GM12878 (cell line): ENCODE measurements around the gene ATXN1. TPM values are rescaled to one million over a fixed set of nuclear protein-coding genes. Genes with fewer than 3 reads are reported as not detected.
A peak's percentile ranks its signal among the peaks of the same experiment; 100 is the strongest.

Source experiments
- ATAC-seq: fragments of 200-7000 bp; cut with Tn5 transposase; 3 replicates; pipeline ENCODE4 v1.9.1; 2020; ENCODE audit warnings: mild to moderate bottlenecking, moderate library complexity
- BruUV-seq: library from RNA; stranded (reverse); fragments of 400-500 nt; replicated peaks from 2 replicates; lab custom pipeline; 2021; lab: Mats Ljungman, UMichigan
- CTCF ChIA-PET: fragments of 300-600 bp; sonication (Branson Sonifier 250); formaldehyde crosslinking; extraction: SDS; loops from one replicate; lab custom pipeline; 2021; ENCODE audit warnings: inconsistent platforms; lab: Yijun Ruan, JAX
- POLR2A ChIA-PET: fragments of 350-600 bp; formaldehyde crosslinking; extraction: SDS; loops from one replicate; lab custom pipeline; 2021; ENCODE audit warnings: inconsistent platforms; lab: Charles Lee
- RAD21 ChIA-PET: fragments of 300-600 bp; sonication (Branson Sonifier 250); formaldehyde crosslinking; loops from one replicate; lab custom pipeline; 2023; ENCODE audit warnings: antibody characterized with exemption; ENCODE audit not compliant: unreplicated experiment; lab: Charles Lee
- SMC1A ChIA-PET: fragments of 300-600 bp; sonication (Branson Sonifier 250); formaldehyde crosslinking; loops from one replicate; lab custom pipeline; 2023; ENCODE audit not compliant: unreplicated experiment, uncharacterized antibody; lab: Charles Lee
- DNase-seq: peaks from one replicate; pipeline ENCODE4 v3.0.0-alpha.2; 2011; ENCODE audit warnings: low read depth, low spot score
- FAIRE-seq: peaks from 3 replicates; lab custom pipeline; 2011; peaks lifted over from hg19 to GRCh38; lab: Jason Lieb, UNC
- H2AFZ ChIP-seq: 2 replicates; pipeline ENCODE4 v1.6.0; 2011; ENCODE audit warnings: low read depth, low read length, control low read depth; ENCODE audit not compliant: control insufficient read depth
- H3K27ac ChIP-seq: 2 replicates; pipeline ENCODE4 v1.5.1; 2011; ENCODE audit warnings: control low read depth; ENCODE audit not compliant: control insufficient read depth, insufficient read depth
- H3K27me3 ChIP-seq, 2 experiments: replicated peaks in 1 of 2; 2 replicates each; pipeline versions ENCODE4 v1.6.0 to v1.6.1; 2011; ENCODE audit warnings: low read length in 1 of 2; ENCODE audit not compliant: control insufficient read depth in 2 of 2, insufficient read depth in 2 of 2
- H3K36me3 ChIP-seq, 2 experiments: 2 replicates each; pipeline ENCODE4 v1.5.1; 2011; ENCODE audit warnings: low read length in 1 of 2; ENCODE audit not compliant: control insufficient read depth in 2 of 2, insufficient read depth in 2 of 2
- H3K4me1 ChIP-seq: 2 replicates; pipeline ENCODE4 v1.6.1; 2011; ENCODE audit warnings: mild to moderate bottlenecking, low read length, moderate library complexity, mixed read lengths; ENCODE audit not compliant: control insufficient read depth, insufficient read depth
- H3K4me2 ChIP-seq: 2 replicates; pipeline ENCODE4 v1.6.0; 2011; ENCODE audit warnings: control low read depth; ENCODE audit not compliant: control insufficient read depth, insufficient read depth
- H3K4me3 ChIP-seq: fragments of 200-600 bp; sonication (generic); 2 replicates; pipeline ENCODE4 v1.5.1; 2016
- H3K79me2 ChIP-seq: 2 replicates; pipeline ENCODE4 v1.6.0; 2011; ENCODE audit warnings: low read length; ENCODE audit not compliant: control insufficient read depth, insufficient read depth
- H3K9ac ChIP-seq: 2 replicates; pipeline ENCODE4 v1.8.0; 2011; ENCODE audit warnings: low read length, control low read depth, mixed read lengths; ENCODE audit not compliant: control insufficient read depth, insufficient read depth
- H3K9me3 ChIP-seq: replicated peaks from 3 replicates; pipeline ENCODE4 v1.5.1; 2011; ENCODE audit warnings: mild to moderate bottlenecking, low read length; ENCODE audit not compliant: control insufficient read depth, insufficient read depth
- H4K20me1 ChIP-seq: 2 replicates; pipeline ENCODE4 v1.6.0; 2011; ENCODE audit not compliant: control insufficient read depth, insufficient read depth
- BRCA1 ChIP-seq: IDR thresholded peaks from 2 replicates; pipeline ENCODE4 v1.6.1; 2011; ENCODE audit warnings: low read depth, low read length, improper control_type of control experiment
- CBX5 ChIP-seq: sonication (generic); IDR thresholded peaks from 2 replicates; pipeline ENCODE4 v1.6.1; 2016; ENCODE audit warnings: low read depth, moderate library complexity, mild to moderate bottlenecking, inconsistent platforms
- EED ChIP-seq: sonication (generic); IDR thresholded peaks from 2 replicates; pipeline ENCODE4 v1.6.1; 2016; ENCODE audit warnings: antibody characterized with exemption, low read depth
- IKZF1 ChIP-seq: fragments of 450-650 bp; conservative IDR thresholded peaks from 2 replicates; pipeline ENCODE4 v1.6.1; 2017; ENCODE audit warnings: antibody characterized with exemption, mild to moderate bottlenecking
- MEF2A ChIP-seq: IDR thresholded peaks from 2 replicates; pipeline ENCODE4 v1.6.1; 2011; ENCODE audit warnings: low read depth, mild to moderate bottlenecking, low read length, moderate library complexity; ENCODE audit not compliant: insufficient read depth
- RUNX3 ChIP-seq: IDR thresholded peaks from 2 replicates; pipeline ENCODE4 v1.6.1; 2012; ENCODE audit warnings: low read length, inconsistent platforms
- SMC3 ChIP-seq: IDR thresholded peaks from 2 replicates; pipeline ENCODE4 v1.6.1; 2011; ENCODE audit warnings: low read length, improper control_type of control experiment, borderline replicate concordance
- WGBS: methylation state at CpG from one replicate; pipeline ENCODE4 v1.1.6; 2016; ENCODE audit warnings: low lambda C conversion rate; ENCODE audit not compliant: insufficient replicate concordance, insufficient coverage; ENCODE audit errors: missing lambda C conversion rate; 5-methylcytosine and 5-hydroxymethylcytosine counted together
- in situ Hi-C: fragments of 300-500 bp; cut with MboI; formaldehyde crosslinking; loops from 9 replicates; pipeline ENCODE4 v1.14.3; 2018; ENCODE audit warnings: mixed read lengths
- intact Hi-C: fragments of 100-400 bp; cut with micrococcal nuclease; formaldehyde crosslinking; loops from one replicate; pipeline ENCODE4 v1.14.2; 2022; ENCODE audit not compliant: unreplicated experiment
- polyA plus RNA-seq, 11 experiments: library from polyadenylated mRNA; depleted of rRNA in 4 of 11; unstranded in 6 of 11; stranded (reverse) in 5 of 11; fragments of >200 nt; fragmentation: Nextera tagmentation in 4 of 11; fragmentation: Illumina TruSeq in 1 of 11; extraction: Ambion mirVana in 4 of 11; extraction: Trizol in 1 of 11; gene quantifications; 1 replicate in 1 of 11; 2 replicates in 10 of 11; pipeline versions ENCODE4 v1.2.1 to v1.2.3, GENCODE V29; 2011 to 2016; ENCODE audit warnings: inconsistent platforms in 2 of 11, missing spikeins in 2 of 11, low read depth in 1 of 11
- total RNA-seq, 4 experiments: library from RNA; depleted of rRNA in 3 of 4; stranded (reverse); fragments of >200 nt in 3 of 4; fragmentation: Illumina TruSeq in 1 of 4; extraction: Trizol in 1 of 4; gene quantifications; 2 replicates each; pipeline versions ENCODE4 v1.2.1 to v1.2.3, GENCODE V29; 2013 to 2021

ATXN1 gene
- total and polyA plus RNA-seq, 10 of the 15 experiments (the other 5 are each of a cell fraction or from before 2014, with no cell fraction given) = 12.2 to 51.2 (median 20.5) TPM

GRCh38 chr6:16700916-16701234 is 60.4 kb downstream of the ATXN1 start:
- ChIA-PET SMC1A (interaction anchor here (0.7 to 3.1 kb wide), 13 partner anchors 9 to 287 kb away, joined by 3 to 19 read pairs (median 3); no protein-coding TSS in a partner anchor), CTCF (interaction anchor here (0.8 to 4.0 kb wide), 4 partner anchors 12 to 368 kb away, joined by 3 to 15 read pairs (median 4); no protein-coding TSS in a partner anchor), RAD21 (interaction anchor here (1.0 to 1.8 kb wide), 7 partner anchors 10 to 187 kb away, joined by 3 to 6 read pairs (median 5); no protein-coding TSS in a partner anchor), POLR2A (interaction anchor here (0.6 to 2.3 kb wide), 8 partner anchors 8 to 57 kb away, joined by 3 to 10 read pairs (median 3); no protein-coding TSS in a partner anchor)
- Histone ChIP-seq H3K9me3 (no peaks in the 10 kb centered on the region; the same call in 2 of the 3 replicates), H2AFZ (no peak overlapping the region), H3K9ac (peak overlapping the region; percentile 56; the same call in 1 of the 2 replicates), H3K4me1 (peaks cover 10% of the 10 kb centered on the region), H3K4me3 (no peak overlapping the region), H3K27ac (no peak overlapping the region), H3K79me2 (no peaks in the 10 kb centered on the region; the same call in none of the 2 replicates), H3K27me3 (no peaks in the 10 kb centered on the region), H3K4me2 (peak overlapping the region; percentile 52; the same call in 1 of the 2 replicates), H4K20me1 (no peaks in the 10 kb centered on the region), H3K36me3 (no peaks in the 10 kb centered on the region)
- BruUV-seq = no TSS peak
- DNase-seq (no peak), ATAC-seq (peak; percentile 5; the same call in 1 of the 3 replicates), FAIRE-seq (no peak)
- in situ Hi-C loops = no loop called here
- TF ChIP-seq CBX5 (no peak), IKZF1 (0 out of 2 replicates have a peak, but pooled peaks have one; percentile 24)
- 22% methylated on average over 5 of the region's 5 CpGs for WGBS
- intact Hi-C loops = no loop called here

DNA sequence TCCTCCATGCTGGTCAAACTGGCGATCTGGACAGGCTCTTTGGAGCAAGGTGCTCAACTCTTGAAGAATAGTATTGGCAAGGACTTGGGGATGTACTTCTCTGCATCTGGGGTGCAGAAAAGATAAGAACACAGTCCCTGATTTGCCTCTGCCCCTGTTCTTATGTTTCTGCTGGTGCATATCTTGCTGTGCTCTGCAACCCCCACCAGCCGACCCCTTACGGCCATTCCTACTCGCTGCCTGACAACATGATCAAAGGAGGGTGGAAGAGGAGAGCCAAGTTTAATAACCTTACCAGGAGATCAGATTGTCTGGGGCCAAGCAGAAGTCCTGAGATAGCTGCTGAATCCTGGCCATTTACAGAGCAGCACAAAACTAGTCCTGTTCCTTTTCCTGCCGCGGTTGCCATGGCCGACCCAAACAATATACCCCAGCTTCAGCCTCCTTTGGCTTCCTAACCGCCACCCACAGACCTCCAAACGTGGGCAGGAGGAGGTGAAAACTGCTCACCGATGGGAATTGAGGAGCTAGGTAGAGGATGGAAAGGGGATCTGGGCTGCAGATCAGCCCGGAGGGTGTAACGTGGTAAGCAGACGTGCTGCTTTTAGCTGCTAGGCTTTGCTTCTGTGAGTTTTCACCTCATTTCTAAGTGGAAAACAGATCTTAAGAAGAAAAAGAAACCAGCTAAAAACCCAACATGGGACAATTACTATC is 60.9 kb downstream of the ATXN1 start:
- H3K4me3 ChIP-seq = no peak overlapping the region
- in situ Hi-C loops = no loop called here
- ChIA-PET CTCF (interaction anchor here (0.8 to 4.0 kb wide), 5 partner anchors 13 to 367 kb away, joined by 3 to 15 read pairs (median 4); no protein-coding TSS in a partner anchor), POLR2A (interaction anchor here (0.6 to 2.3 kb wide), 9 partner anchors 8 to 57 kb away, joined by 3 to 10 read pairs (median 3); no protein-coding TSS in a partner anchor), RAD21 (interaction anchor here (0.5 to 1.8 kb wide), 11 partner anchors 9 to 188 kb away, joined by 3 to 6 read pairs (median 4); no protein-coding TSS in a partner anchor), SMC1A (interaction anchor here (0.6 to 3.6 kb wide), 18 partner anchors 7 to 286 kb away, joined by 3 to 19 read pairs (median 3); no protein-coding TSS in a partner anchor)
- no peaks in the 10 kb centered on the region; the same call in 1 of the 2 replicates for H3K79me2 ChIP-seq
- H2AFZ ChIP-seq = peak overlapping the region; percentile 31; the same call in 1 of the 2 replicates
- H3K4me2 ChIP-seq = peak overlapping the region; percentile 52
- no peaks in the 10 kb centered on the region for H3K36me3 ChIP-seq
- no peaks in the 10 kb centered on the region for H4K20me1 ChIP-seq
- DNase-seq = no peak
- peaks cover 12% of the 10 kb centered on the region for H3K4me1 ChIP-seq
- intact Hi-C loops = no loop called here
- 22% methylated on average over 13 of the region's 13 CpGs for WGBS
- peak overlapping the region; percentile 56; the same call in 1 of the 2 replicates for H3K9ac ChIP-seq
- H3K27ac ChIP-seq = no peak overlapping the region
- FAIRE-seq = no peak
- no peaks in the 10 kb centered on the region for H3K27me3 ChIP-seq
- TF ChIP-seq SMC3 = no peak
- no peak for TF ChIP-seq BRCA1
- TF ChIP-seq MEF2A = no peak
- TF ChIP-seq EED = peak; percentile 36; the same call in 1 of the 2 replicates
- 0 out of 2 replicates have a peak, but pooled peaks have one; percentile 8 for TF ChIP-seq RUNX3
- no TSS peak for BruUV-seq
- peak; percentile 58 for ATAC-seq
- H3K9me3 ChIP-seq = no peaks in the 10 kb centered on the region; the same call in 2 of the 3 replicates
